GM21423 (cell line): ENCODE results near the gene RSPH10B2.
"Not testable (repeated sequence)": the region's sequence is repeated elsewhere in the genome, so short reads cannot be mapped to it uniquely, and the experiment has no call there.

Experiments
- ATAC-seq: cut with Tn5 transposase; IDR thresholded peaks from one replicate; pipeline ENCODE4 v1.9.1; 2021; ENCODE audit warnings: mild to moderate bottlenecking, moderate library complexity; ENCODE audit not compliant: unreplicated experiment

RSPH10B2 gene

GRCh38 chr7:6753964-6754363 is at the start of gene RSPH10B2:
Gene RSPH10B2, plus strand, starts transcription at chr7:6754103. Its CDS starts 3,575 bp downstream, at chr7:6757678.
- not testable (repeated sequence) for ATAC-seq

- ATAC-seq = peak; percentile 32
Measured at GRCh38 chr7:6705959-6706665, 47.8 kb upstream of the RSPH10B2 start.

DNA sequence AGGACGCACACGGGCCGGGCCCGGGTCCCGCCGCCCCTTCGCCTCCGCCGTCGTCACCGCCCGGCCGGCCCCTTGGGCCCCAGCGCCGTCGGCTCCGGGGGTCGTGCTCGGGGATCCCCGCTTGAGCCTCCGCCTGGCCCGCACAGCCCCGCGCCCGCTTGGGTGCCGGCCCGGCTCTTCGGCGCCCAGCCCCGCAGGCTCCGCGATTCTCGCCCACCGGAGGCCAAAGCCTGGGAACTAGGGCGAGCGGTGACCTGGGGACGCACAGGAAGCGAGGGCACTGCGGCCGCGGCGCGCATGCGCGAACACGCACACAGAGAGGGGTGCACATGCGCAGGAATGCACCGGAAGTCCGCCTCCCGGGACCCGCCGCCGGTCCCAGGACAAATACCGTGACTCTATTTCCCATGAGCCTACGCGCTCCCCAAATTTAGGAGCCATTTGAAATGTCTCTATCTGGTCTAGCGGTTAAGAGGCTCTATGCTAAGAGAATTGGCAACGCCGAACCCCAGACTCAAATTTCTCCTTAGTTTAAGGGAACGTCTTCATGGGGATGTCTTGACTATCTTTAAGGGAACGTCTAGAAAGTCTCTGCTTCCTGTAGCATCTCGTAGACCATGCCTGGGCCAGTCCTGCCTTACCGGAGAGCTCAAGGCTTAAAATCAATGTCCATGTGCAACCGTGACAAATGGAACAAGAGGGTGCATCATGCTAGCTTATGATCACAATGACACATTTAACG is 47.1 kb upstream of the RSPH10B2 start, which contains the start of gene ZNF12:
Gene ZNF12, minus strand, starts transcription at position 282 of the 742 bp plus-strand sequence. CDS start 1,774 bp downstream, outside the sequence.
- peak; percentile 90 for ATAC-seq

- ATAC-seq = no peak
Measured at GRCh38 chr7:6708304-6708703, 45.6 kb upstream of the RSPH10B2 start.

GRCh38 chr7:6709808-6710207 is 44.1 kb upstream of the RSPH10B2 start:
- no peak for ATAC-seq

GRCh38 chr7:6714360-6714759 is 39.5 kb upstream of the RSPH10B2 start:
- ATAC-seq = no peak

DNA sequence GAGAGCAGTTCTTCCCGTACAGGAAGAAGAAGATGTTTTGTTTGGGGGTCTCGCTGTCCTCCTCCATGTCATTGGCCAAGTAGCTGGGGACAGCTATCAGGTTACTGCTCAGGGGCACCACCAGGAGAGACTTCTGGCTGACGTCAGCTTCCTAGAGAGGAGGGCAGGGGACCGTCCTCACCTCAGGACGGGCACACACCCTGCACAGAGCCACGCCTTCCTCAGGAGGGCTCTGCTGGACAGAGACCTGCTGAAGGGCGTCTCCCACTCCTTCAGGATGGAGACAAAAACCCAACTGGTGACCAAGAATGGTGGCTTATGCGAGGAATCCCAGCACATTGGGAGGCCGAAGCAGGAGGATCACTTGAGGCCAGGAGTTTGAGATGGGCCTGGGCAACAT is 38.0 kb upstream of the RSPH10B2 start:
- ATAC-seq = not testable (repeated sequence)

GRCh38 chr7:6718124-6718523 is 35.8 kb upstream of the RSPH10B2 start:
- no peak for ATAC-seq

GRCh38 chr7:6724351-6724750 is 29.6 kb upstream of the RSPH10B2 start:
- not testable (repeated sequence) for ATAC-seq

- peak; percentile 67 for ATAC-seq
Measured at GRCh38 chr7:6725003-6725402, 28.9 kb upstream of the RSPH10B2 start.

DNA sequence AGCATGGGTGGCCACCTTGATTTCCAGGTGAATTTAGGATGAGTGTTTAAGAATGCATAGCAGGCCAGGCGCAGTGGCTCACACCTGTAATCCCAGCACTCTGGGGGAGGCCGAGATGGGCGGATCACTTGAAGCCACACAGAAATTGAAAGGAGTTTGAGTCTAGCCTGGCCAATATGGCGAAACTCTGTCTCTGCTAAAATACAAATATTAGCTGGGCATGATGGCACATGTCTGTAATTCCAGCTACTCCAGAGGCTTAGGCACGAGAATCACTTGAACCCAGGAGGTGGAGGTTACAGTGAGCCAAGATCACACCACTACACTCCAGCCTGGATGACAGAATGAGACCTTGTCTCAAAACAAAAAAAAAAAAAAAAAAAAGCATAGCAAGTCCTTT is 27.6 kb upstream of the RSPH10B2 start:
- not testable (repeated sequence) for ATAC-seq

DNA sequence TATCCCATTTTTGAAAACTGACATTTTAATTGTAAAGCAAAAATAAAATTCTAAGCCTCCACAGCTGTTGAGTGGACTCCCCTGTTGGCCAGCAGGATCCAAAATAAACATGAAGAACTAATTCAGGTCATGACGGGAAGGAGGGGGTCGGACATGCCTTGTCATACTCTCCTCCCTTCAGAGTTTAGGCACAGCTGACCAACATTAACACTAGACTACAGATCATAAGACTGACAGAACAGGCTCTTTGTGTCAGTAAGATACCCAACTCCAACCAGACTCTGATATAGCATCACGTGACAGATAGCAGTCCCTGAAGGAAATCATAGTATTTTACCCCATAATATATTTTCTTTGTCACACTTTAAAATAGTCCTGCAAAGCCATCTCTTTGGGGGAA is 26.2 kb upstream of the RSPH10B2 start:
- ATAC-seq = no peak

DNA sequence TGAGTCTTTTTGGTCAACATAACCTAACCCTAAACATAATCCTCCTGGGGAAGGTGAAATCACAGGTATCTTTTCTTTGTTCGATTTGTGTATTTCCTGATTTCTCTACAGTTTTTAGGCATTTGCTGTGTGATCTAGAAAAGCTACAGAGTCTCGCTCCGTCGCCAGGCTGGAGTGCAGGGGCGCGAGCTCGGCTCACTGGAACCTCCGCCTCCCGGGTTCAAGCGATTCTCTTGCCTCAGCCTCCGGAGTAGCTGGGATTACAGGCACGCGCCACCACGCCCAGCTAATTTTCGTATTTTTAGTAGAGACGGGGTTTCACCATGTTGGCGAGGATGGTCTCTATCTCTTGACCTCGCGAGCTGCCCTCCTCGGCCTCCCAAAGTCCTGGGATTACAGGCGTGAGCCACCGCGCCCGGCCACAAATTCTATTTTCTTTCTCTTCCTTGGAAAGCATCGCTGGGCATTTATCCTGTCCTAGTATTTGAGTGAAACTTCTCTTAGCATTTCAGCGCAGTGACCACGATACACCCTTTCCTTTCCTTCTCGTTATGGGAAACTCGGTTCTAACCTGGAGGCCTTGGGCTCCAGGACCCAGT is 24.9 kb upstream of the RSPH10B2 start:
- ATAC-seq = not testable (repeated sequence)

DNA sequence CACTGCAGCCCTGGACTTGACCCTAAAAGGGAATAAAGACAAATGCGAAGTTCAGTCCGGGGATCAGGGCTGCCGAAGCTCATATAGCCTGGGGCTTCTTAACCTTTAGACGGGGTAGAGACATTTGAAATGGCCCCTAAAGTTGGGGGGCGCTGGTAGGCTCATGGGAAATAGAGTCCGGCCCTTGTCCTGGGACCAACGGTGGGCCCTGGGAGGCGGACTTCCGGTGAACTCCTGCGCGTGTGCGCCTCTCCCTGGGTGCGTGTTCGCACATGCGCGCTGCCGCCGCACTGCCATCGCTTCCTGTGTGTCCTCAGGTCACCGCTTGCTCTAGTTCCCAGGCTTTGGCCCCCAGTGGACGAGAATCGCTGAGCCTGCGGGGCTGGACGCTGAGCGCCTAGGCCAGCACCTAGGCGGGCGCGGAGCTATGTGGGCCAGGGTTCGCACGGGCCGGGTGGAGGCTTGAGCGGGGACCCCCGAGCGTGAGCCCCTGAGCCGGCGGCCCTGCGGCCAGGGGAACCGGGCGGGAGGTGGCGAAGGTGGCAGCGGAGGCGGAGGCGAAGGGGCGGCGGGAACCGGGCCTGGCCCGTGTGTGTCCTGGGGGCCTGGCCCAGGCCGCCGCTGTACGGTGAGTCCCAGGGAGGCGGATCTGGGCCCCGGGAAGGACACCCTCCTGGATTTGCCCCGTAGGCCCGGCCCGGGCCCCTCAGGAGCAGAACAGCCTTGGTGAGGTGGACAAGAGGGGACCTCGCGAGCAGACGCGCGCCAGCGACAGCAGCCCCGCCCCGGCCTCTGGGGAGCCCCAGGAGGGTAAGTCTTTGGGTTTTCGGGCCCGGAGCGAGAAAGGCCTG is 24.2 kb upstream of the RSPH10B2 start:
- ATAC-seq = peak; percentile 79

DNA sequence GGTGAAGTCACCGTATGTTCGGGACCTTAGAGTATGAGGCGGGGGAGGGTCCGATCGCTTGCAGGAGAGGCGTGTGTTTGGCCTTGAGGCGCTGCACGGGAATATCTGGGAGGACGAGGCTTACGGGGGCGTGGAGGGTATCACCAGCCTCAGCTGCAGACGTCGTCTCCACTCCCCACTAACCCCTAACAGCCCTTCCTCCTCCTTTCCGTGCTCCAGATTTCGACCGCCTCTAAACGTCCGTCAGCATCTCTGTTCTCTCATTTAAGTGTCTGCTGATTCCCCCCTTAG is 23.6 kb upstream of the RSPH10B2 start:
- no peak for ATAC-seq

DNA sequence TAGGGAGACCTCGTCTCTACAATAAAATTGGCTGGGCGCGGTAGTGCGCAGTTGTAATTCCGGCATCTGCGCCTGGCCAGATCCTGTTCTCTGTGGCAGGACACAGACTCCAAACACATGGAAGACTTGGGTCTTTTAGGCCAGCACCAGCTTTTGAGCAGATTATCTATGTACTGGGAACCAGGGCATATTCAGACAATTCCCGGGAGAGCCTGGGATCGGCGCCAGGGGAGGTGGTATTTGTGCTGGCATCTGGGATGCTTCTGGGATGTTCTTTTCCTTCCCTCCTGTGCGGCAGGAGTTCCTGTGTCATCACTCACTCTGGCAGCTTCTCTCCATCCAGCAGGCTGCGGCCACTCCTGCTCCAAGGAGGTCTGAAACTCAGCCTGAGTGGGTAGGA is 15.5 kb upstream of the RSPH10B2 start:
- not testable (repeated sequence) for ATAC-seq

DNA sequence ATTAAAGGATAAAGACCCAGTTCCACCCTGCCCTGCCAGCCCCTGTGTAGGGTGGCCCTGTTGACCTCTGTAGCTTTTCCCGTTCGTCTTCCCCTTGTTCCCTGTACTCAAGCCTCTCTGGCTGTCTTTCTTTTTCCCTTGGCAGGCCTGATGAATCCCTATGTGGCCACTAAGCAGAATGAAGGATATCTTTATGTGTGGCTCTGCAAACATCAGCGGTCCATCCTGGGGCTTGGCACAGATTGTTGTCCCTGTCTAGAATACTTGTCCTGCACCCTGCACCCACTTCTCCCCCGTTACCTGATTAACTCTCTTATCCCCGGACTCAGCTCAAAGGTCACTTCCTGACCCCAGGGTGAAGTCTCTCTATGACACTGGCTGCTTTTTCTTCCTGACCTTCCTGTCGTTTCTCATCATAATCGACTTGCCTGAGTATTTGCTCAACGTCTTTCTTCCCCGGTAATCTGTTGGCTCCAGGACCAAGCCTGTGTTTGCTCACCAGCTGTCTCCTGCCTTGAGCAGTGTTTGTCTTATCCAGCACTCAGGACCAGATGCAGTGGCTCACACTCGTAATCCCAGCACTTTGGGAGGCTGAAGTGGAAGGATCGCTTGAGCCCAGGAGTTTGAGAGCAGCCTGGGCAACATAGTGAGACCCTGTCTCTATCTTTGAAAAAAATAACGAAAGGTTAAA is 9.3 kb upstream of the RSPH10B2 start:
- ATAC-seq = not testable (repeated sequence)

DNA sequence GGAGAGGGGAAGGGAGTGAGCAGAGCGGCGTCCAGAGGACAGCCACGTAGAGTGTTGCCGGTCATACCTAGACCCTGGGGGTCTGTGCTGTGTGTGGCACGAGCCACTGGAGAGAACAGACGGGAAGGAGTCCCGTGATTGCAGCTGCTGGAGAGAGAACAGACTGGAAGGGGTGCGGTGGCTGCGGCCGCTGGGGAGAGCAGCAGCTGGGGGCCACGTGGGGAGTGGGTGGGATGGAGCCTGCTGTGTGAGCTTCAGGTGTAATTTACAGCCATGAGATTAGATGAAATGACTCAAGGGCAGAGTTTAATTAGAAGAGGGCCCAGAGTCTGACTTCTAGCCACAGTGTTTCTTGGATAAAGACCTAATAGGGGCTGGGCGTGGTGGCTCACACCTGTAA is 4.6 kb upstream of the RSPH10B2 start:
- ATAC-seq = not testable (repeated sequence)

GRCh38 chr7:6750173-6750572 is 3.7 kb upstream of the RSPH10B2 start:
- ATAC-seq = not testable (repeated sequence)

DNA sequence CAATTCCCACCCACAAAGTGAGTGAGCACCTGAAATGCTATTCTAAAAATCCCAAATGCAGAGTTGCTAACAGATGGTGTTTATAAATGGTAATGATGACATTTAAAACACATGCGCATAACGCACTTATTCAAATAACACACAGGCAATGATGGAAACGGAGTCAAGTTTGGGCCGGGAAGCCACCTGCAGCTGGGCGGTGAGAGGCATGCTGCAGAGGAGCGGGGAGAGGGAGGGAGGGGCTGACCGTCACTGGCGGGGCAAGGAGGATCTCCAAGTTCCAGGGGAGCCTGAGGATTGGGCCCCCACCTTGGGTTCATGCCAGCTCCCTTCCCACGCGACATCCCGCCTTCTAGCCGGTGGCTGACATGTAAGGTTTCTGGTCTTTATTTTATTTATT is 7.3 kb downstream of the RSPH10B2 start:
- not testable (repeated sequence) for ATAC-seq
